Astrocyte of the cerebellum (primary cell): ENCODE data around the gene DHX9.

Experiments
- DNase-seq: peaks from one replicate; pipeline ENCODE4 v3.0.0-alpha.2; 2011; ENCODE audit warnings: low read depth
- H3K4me3 ChIP-seq: 2 replicates; pipeline ENCODE4 v1.5.1; 2011; ENCODE audit warnings: mild to moderate bottlenecking, low read depth, low read length, moderate library complexity
- in situ Hi-C: cut with HindIII; loops from 2 replicates; pipeline ENCODE4 v1.10.0; 2017; ENCODE audit warnings: low sequenced_read_pairs
- TF ChIP-seq, protein P1 (sequence below): IDR thresholded peaks from 2 replicates; pipeline ENCODE4 v1.5.1; 2012; ENCODE audit warnings: low read length, low read depth, moderate library complexity, mild to moderate bottlenecking; ENCODE audit errors: missing control alignments

The DHX9 gene

DNA sequence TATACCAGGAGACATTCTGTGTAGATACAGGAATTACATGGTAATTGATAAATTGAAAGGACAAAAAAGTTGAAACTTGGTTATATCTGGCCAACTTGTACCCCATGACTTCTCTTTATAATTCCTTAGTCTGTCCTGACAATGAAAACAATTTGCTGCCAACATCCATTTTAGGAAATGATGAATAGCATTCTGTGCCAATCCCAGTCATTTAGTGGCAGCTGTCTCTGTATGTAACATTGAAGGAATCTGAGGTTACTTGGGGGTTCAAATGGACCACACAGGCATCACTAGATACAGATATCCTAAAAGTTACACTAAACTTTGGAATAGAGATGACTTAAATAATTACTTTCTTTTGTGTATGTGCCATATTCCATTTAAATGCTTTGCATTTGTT, 38.2 kb downstream of the DHX9 start:
- TF ChIP-seq, protein P1, sequence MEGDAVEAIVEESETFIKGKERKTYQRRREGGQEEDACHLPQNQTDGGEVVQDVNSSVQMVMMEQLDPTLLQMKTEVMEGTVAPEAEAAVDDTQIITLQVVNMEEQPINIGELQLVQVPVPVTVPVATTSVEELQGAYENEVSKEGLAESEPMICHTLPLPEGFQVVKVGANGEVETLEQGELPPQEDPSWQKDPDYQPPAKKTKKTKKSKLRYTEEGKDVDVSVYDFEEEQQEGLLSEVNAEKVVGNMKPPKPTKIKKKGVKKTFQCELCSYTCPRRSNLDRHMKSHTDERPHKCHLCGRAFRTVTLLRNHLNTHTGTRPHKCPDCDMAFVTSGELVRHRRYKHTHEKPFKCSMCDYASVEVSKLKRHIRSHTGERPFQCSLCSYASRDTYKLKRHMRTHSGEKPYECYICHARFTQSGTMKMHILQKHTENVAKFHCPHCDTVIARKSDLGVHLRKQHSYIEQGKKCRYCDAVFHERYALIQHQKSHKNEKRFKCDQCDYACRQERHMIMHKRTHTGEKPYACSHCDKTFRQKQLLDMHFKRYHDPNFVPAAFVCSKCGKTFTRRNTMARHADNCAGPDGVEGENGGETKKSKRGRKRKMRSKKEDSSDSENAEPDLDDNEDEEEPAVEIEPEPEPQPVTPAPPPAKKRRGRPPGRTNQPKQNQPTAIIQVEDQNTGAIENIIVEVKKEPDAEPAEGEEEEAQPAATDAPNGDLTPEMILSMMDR, result no peak
- DNase-seq, result no peak
- in situ Hi-C loops, result no loop called here
- H3K4me3 ChIP-seq, result no peak overlapping the region

DNA sequence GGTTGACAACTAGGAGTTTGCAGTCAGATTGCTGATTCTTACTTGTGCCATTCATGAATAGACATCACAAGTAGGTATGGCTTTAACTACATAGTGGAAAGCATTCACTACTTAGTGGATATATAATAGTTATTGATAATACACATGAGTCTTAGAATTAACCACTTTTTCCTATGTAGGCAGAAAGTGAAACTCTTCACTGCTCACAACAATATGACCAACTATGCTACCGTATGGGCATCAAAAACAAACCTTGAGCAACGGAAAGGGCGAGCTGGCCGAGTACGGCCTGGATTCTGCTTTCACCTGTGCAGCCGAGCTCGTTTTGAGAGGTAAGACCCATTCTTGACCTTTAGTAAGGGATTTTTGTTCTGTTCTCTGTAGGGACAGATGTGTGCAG, 38.7 kb downstream of the DHX9 start:
- no peak for DNase-seq
- TF ChIP-seq, protein P1, result no peak
- in situ Hi-C loops, result no loop called here
- no peak overlapping the region for H3K4me3 ChIP-seq

DNA sequence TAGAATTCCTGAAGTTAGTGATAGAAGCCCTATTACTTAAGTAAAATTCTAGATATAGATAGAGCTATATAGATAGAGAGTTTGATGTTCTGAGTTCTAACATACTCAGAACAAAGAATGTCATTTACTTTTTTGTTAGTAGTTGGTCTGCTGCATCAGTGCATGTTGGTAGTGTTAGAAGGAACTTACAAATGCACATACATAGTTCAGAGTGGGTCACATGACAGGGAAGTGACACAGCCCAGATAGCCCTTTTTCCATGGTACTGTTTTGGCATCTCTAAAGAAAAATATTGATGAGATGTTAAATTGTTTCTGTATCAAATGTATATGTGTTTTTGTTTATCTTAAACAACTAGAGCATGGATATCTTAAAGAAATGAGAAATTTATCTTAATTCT, 45.7 kb downstream of the DHX9 start:
- TF ChIP-seq, protein P1, result no peak
- no peak for DNase-seq
- H3K4me3 ChIP-seq, result no peak overlapping the region
- in situ Hi-C loops, result loop anchor here (5.0 kb wide), 1 partner anchor 33 kb away; no protein-coding TSS in a partner anchor

DNA sequence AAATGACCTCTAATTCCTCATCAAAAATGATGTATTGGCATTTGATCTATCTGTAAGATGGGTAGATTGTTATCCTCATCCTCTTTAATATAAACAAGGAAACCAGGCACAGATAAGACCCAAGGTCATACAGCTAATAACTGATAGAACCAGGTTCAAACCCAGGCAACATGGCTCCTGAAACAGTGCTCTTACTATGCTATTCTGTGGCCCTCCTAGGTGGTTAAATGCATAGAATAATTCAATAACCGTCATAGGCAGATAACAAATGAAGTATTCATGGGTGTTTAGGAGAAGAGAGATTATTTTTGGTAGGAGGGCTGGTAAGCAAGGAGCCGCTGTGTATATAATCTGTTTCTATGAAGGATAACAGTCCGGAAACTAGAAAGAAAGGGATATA, 46.4 kb downstream of the DHX9 start:
- in situ Hi-C loops, result loop anchor here (5.0 kb wide), 1 partner anchor 33 kb away; no protein-coding TSS in a partner anchor
- TF ChIP-seq, protein P1, result no peak
- H3K4me3 ChIP-seq, result no peak overlapping the region
- no peak for DNase-seq

DNA sequence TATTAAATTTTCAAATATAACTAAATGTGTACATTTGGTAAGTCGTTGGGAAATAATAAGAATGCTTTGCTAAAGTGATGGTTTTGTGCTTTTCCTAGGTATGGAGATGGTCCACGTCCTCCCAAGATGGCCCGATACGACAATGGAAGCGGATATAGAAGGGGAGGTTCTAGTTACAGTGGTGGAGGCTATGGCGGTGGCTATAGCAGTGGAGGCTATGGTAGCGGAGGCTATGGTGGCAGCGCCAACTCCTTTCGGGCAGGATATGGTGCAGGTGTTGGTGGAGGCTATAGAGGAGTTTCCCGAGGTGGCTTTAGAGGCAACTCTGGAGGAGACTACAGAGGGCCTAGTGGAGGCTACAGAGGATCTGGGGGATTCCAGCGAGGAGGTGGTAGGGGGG, 47.8 kb downstream of the DHX9 start:
- TF ChIP-seq, protein P1, result no peak
- no peak for DNase-seq
- in situ Hi-C loops, result loop anchor here (5.0 kb wide), 1 partner anchor 35 kb away; no protein-coding TSS in a partner anchor
- H3K4me3 ChIP-seq, result no peak overlapping the region

DNA sequence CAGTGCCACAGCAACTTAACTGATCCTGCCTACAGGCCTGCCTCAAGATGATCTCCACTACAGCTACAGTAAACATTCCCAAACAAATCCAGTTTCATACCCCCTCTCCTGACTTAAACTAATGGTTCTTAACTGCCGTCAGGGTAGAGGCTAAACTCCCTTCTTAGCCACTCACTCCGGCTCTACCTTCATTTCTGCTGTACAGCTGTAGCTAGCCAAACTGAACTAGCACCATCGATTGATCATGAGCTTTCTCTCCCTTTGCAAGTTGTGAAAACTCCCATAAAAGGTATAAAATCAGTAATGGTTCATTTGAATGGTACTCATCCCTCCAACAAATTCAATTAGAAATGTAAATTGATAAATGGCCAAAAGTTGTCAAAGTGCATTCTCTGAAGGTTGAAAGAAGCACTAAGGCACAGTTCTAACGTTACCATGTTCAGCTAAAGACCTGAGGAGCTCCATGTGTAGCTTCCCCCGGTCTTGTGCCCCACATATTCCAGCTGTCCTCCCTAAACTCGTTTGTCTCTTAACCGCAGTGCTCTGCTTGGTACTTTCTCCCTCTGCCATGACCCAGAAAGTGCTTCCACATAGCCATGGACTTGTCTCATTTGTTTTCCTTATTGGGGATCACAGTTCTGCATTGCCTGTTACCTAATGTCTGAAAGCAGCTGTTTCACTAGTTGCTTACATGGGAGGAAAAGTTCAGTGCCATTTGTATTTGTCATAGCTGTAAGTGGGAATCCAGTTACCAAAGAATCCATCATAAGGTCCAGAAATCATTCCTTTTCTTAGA, 49.8 kb downstream of the DHX9 start:
- no peak overlapping the region for H3K4me3 ChIP-seq
- in situ Hi-C loops, result loop anchor here (5.0 kb wide), 1 partner anchor 37 kb away; no protein-coding TSS in a partner anchor
- DNase-seq, result no peak
- TF ChIP-seq, protein P1, result no peak
